GM18498 (cell line): ENCODE measurements around the gene LAMTOR5.
"Not testable (repeated sequence)": the region's sequence is repeated elsewhere in the genome, so short reads cannot be mapped to it uniquely, and the experiment has no call there.

Source experiments
- ATAC-seq: cut with Tn5 transposase; IDR thresholded peaks from one replicate; pipeline ENCODE4 v1.9.1; 2021; ENCODE audit warnings: mild to moderate bottlenecking, moderate library complexity; ENCODE audit not compliant: unreplicated experiment

LAMTOR5 gene

DNA sequence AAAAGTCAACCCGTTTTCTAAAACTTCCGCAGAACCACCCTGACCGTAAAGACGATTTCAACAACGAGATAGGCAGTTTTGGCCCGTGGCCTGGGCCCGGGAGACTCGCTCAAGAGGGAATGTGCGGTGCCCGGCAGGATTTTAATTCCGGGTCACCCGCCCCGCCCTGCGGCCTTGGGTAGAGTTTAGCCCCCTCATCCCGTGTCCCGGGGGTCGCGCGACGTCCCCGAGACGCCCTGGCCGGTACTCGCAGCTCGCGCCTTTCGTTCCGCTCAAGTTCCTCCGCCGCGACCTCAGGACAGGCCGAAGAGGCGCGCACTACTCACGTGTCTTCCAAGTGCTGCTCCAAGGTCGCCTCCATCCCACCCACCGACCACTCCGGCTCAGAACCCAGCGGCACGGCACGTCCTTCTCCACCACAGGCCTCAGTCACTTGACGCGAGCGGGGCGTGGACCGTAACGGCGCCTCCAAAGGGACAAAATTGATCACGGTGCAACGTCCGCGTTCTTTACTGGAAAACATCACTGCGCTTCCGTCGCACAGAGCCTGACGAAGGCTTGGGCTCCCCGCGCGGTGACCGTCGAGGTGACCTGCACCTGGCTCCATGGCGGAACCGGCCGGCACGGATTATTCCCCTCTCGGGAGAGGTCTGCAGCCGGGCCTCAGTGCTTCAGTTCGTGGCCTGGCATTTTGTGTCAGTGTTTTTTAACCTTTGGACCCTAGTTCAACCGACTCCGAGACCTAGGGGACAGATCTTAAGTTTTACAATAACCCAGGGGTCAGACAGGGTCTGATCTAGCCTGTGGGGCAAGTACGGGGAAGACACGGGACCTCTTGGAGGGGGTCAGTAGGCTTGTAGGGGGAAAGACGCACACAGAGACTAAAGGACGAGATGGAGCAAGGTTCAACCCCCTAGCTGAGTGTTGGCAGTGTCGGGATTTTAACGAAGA is at the start of gene LAMTOR5:
Gene LAMTOR5, minus strand, starts transcription at position 435 of the 951 bp plus-strand sequence. Its CDS starts 74 bp downstream, at position 361.
- ATAC-seq, result peak; percentile 89

- ATAC-seq, result no peak
These were observed 49.7 kb upstream of the LAMTOR5 start for GRCh38 chr1:110457206-110457605.

GRCh38 chr1:110455151-110455550 is 47.7 kb upstream of the LAMTOR5 start:
- no peak for ATAC-seq

- ATAC-seq, result no peak
These were observed 46.8 kb upstream of the LAMTOR5 start for GRCh38 chr1:110454328-110454727.

DNA sequence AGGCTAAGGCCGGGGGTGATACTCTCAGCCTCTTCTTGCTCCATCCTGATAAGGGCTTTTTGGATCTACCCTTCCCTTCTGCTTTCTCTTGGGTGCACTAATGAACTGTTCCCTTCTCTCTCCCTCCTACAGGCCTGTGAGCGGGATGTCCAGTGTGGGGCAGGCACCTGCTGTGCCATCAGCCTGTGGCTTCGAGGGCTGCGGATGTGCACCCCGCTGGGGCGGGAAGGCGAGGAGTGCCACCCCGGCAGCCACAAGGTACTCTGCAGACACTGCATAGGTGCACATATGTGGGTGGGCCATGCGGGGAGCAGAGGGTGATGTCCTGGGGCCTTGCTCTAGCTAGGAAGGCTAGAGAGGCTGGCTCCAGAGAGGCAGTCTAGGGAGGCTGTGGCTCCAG is 46.3 kb upstream of the LAMTOR5 start:
- ATAC-seq, result no peak

DNA sequence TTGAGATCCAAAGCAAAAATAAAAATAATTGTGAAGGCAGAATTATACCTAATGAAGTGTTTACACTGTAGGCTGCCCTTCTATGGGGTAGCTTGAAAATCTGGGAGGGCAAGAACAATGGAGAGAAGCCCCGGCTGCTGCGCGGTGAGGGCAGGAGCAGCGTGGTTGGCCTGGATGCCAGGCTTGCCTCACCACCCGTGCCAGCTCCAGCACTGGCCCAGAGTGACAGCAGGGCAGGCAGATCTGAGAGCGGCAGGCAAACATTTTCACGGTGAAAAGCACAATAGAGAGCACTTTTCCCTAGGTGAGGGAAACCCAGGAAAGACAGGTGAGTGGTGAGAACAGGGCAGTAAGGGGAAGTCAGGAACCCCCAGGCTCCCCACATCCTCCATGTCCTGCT is 44.8 kb upstream of the LAMTOR5 start:
- ATAC-seq, result no peak

GRCh38 chr1:110450929-110451328 is 43.4 kb upstream of the LAMTOR5 start, which contains the start of gene PROK1:
PROK1 (plus strand) TSS chr1:110451149; CDS start chr1:110451217, 68 bp downstream.
- no peak for ATAC-seq

- ATAC-seq, result no peak
These were observed 42.5 kb upstream of the LAMTOR5 start for GRCh38 chr1:110449661-110450651.

DNA sequence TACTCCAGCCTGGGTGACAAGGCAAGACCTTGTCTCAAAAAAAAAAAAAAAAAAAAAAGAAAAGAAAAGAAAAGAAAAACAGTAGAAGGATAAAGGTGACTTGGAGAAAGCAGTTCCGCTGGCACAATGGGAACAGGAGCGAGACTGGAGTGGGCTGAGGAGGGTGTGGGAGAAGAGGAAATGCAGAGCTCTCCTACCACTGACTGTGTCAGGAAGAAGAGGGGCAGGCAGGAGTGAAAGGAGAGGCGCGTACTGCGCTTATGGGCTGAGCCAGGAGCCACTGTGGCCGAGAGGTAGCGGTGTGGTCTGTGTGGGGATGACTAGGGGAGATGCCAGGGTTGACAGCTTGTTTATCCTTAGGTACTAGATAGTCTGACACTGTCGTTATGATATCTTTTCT is 37.1 kb upstream of the LAMTOR5 start:
- no peak for ATAC-seq

DNA sequence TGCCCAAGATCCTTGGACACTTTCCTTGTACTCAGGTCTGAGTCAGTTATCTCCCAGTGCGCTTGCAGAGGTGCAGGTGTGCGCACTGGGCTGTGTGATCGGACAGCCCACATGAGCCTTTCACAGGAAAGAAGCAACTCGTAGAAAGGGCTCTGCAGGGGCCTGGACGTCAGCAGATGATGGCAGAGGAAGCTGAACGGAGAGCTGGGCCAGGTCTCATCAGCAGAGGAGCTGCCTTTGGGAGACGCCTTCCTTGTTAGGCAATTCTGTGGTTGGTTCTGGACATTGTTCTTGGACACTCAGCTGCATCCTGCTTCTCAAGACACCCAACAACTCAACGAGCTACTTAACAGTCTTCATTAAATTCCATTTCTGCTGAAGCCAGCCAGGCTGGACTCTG is 36.0 kb upstream of the LAMTOR5 start:
- no peak for ATAC-seq

GRCh38 chr1:110441888-110442287 is 34.4 kb upstream of the LAMTOR5 start:
- no peak for ATAC-seq

- ATAC-seq, result no peak
These were observed 33.4 kb upstream of the LAMTOR5 start for GRCh38 chr1:110440877-110441276.

- ATAC-seq, result not testable (repeated sequence)
These were observed 32.4 kb upstream of the LAMTOR5 start for GRCh38 chr1:110439873-110440272.

DNA sequence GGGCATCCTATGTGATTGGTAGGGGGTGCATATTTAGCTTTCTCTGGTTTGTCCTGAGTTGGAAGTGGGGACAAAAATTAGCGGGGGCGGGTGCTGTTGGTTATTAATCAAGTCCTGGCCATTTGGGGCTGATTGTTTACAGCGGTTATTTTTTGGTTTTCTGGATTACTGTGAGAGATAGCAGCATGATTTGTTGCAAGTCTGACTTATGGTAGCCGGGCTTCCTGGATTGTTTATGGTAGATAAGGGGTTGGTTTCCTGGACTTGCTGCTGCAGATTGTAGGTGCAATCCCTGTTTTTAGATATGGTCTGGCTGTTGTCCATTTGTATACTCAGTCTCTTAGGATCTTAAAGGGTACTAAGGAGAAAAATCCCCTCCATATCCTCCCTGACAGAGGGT is 31.4 kb upstream of the LAMTOR5 start:
- ATAC-seq, result no peak

DNA sequence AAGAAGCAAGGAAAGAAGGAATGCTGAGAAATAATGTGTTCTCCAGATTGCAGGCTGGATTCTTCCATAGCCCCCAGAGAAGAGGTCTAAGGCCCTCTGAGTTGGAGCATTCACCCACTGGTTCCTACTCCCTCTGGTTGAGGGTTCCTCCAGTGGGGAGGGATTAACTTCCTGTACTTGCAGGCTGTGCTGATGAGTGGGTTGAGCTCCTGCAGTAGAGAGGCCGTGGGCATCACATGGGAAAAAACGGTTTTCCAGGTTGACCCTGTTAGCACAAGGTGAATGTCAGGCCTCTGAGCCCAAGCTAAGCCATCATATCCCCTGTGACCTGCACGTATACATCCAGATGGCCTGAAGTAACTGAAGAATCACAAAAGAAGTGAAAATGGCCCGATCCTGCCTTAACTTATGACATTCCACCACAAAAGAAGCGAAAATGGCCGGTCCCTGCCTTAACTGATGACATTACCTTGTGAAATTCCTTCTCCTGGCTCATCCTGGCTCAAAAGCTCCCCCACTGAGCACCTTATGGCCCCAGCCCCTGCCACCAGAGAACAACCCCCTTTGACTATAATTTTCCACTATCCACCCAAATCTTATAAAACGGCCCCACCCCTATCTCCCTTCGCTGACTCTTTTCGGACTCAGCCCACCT is 30.3 kb upstream of the LAMTOR5 start:
- ATAC-seq, result not testable (repeated sequence)

DNA sequence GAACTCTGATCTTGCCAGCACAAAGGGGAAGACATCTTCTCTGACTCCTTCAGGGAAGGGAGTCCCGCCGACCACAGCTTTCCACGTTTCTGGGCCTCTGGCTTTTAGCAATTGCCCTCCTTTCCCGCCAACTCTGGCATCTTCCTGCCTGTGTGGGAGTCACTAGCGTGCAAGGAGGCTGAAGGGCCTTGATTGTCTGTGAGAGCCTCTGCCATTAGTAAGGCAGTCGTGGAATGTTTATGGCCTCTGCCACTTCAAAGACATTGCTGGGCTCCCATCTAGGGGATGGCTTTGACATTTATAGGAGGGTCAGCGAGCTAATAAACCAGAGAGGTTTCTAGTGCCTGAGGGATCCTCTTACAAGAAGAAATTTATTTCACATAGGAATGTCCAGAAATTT is 29.1 kb upstream of the LAMTOR5 start:
- ATAC-seq, result no peak

GRCh38 chr1:110434946-110435345 is 27.5 kb upstream of the LAMTOR5 start:
- ATAC-seq, result no peak

DNA sequence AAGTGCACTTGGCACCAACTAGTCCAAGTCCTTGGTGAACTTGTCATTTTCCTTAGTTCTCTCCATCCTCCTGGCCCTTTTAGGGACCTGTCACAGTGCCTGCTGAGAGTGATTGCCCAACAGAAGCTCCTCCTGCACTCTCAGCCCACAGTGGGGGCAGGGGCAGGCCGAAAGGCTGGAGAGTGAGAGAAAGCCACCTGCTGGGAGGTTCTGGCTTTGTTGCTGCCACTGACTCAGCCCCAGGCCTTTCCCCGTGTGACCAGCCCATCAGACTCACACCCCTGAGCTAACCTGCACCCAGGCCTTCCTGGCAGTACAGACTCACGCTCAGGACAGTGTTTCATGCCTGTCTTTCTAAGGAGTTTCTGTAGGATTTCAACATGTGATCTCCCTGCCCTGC is 26.3 kb upstream of the LAMTOR5 start:
- no peak for ATAC-seq

GRCh38 chr1:110433213-110433612 is 25.7 kb upstream of the LAMTOR5 start:
- ATAC-seq, result no peak

- no peak for ATAC-seq
These were observed 23.4 kb upstream of the LAMTOR5 start for GRCh38 chr1:110430901-110431300.

- ATAC-seq, result no peak
These were observed 22.9 kb upstream of the LAMTOR5 start for GRCh38 chr1:110430366-110430765.
